Ishikawa (cell line): ENCODE data around the gene SLC46A1.

Source experiments
- CEBPB ChIP-seq: IDR thresholded peaks from 2 replicates; pipeline ENCODE4 v1.6.1; 2012
- CREB1 ChIP-seq: IDR thresholded peaks from 2 replicates; pipeline ENCODE4 v1.6.1; 2012; ENCODE audit warnings: low read depth
- EGR1 ChIP-seq: IDR thresholded peaks from 2 replicates; pipeline ENCODE4 v1.6.1; 2012
- EP300 ChIP-seq: IDR thresholded peaks from 2 replicates; pipeline ENCODE4 v1.6.1; 2012; ENCODE audit warnings: borderline replicate concordance
- FOXM1 ChIP-seq: IDR thresholded peaks from 2 replicates; pipeline ENCODE4 v1.6.1; 2012; ENCODE audit warnings: low read depth, borderline replicate concordance
- NFIC ChIP-seq: IDR thresholded peaks from 2 replicates; pipeline ENCODE4 v1.6.1; 2012
- RAD21 ChIP-seq: IDR thresholded peaks from 2 replicates; pipeline ENCODE4 v1.6.1; 2012; ENCODE audit warnings: low read depth
- TAF1 ChIP-seq: IDR thresholded peaks from 2 replicates; pipeline ENCODE4 v1.6.1; 2012; ENCODE audit warnings: low read depth, mild to moderate bottlenecking
- TCF12 ChIP-seq: IDR thresholded peaks from 2 replicates; pipeline ENCODE4 v1.6.1; 2012; ENCODE audit warnings: low read depth
- TEAD4 ChIP-seq: IDR thresholded peaks from 2 replicates; pipeline ENCODE4 v1.6.1; 2012
- YY1 ChIP-seq: IDR thresholded peaks from 2 replicates; pipeline ENCODE4 v1.6.1; 2012; ENCODE audit warnings: low read depth
- ZBTB7A ChIP-seq: IDR thresholded peaks from 2 replicates; pipeline ENCODE4 v1.6.1; 2012; ENCODE audit warnings: low read depth
- TF ChIP-seq, protein P1 (sequence below): IDR thresholded peaks from 2 replicates; pipeline ENCODE4 v1.6.1; 2012; ENCODE audit warnings: low read depth, mild to moderate bottlenecking
- TF ChIP-seq, protein P2 (sequence below): IDR thresholded peaks from 2 replicates; pipeline ENCODE4 v1.6.1; 2012
- TF ChIP-seq, protein P3 (sequence below): IDR thresholded peaks from 2 replicates; pipeline ENCODE4 v1.6.1; 2012

The SLC46A1 gene

DNA sequence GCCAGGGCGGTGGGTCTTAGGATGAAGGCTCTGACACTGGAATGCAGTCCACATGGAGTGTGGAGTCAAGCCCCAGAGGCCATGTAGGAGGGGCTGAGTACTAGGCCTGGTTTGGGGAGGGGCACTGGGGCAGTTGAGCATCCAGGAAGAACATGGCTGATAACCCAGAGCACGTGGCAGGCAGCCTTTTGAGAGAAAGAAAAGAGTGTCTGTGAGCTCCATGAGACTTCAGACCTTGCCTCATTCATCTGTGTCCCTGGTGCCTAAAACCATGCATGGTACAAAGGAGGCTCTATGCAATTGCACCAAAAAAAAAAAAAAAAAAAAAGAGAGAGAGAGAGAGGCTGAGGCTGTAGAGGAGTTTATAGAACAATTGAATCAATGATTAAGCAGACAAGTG is 14.6 kb downstream of the SLC46A1 start:
- TF ChIP-seq, protein P1, sequence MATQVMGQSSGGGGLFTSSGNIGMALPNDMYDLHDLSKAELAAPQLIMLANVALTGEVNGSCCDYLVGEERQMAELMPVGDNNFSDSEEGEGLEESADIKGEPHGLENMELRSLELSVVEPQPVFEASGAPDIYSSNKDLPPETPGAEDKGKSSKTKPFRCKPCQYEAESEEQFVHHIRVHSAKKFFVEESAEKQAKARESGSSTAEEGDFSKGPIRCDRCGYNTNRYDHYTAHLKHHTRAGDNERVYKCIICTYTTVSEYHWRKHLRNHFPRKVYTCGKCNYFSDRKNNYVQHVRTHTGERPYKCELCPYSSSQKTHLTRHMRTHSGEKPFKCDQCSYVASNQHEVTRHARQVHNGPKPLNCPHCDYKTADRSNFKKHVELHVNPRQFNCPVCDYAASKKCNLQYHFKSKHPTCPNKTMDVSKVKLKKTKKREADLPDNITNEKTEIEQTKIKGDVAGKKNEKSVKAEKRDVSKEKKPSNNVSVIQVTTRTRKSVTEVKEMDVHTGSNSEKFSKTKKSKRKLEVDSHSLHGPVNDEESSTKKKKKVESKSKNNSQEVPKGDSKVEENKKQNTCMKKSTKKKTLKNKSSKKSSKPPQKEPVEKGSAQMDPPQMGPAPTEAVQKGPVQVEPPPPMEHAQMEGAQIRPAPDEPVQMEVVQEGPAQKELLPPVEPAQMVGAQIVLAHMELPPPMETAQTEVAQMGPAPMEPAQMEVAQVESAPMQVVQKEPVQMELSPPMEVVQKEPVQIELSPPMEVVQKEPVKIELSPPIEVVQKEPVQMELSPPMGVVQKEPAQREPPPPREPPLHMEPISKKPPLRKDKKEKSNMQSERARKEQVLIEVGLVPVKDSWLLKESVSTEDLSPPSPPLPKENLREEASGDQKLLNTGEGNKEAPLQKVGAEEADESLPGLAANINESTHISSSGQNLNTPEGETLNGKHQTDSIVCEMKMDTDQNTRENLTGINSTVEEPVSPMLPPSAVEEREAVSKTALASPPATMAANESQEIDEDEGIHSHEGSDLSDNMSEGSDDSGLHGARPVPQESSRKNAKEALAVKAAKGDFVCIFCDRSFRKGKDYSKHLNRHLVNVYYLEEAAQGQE: no peak
- TF ChIP-seq YY1: no peak
- TF ChIP-seq RAD21: no peak
- TF ChIP-seq TAF1: no peak
- TF ChIP-seq EP300: no peak
- no peak for TF ChIP-seq NFIC
- TF ChIP-seq CREB1: no peak

DNA sequence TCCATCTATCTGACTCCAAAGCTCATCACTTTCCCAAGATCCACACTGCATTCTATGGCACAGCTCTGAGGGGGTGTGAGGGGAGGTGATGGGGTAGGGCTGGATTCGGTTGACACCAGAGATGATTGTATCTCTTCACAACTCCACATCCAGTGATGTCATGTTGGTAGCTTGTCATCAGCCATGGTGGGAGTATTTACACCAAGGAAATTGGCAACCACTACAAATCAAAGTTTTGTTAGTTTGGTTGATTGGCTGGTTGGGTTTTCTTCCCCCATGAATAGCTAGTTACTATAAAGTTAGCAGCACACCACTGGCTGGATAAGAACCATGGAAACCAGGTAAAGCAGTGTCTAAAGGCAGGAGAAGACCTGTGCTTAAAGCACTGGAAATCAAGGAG is 15.0 kb downstream of the SLC46A1 start:
- TF ChIP-seq TCF12: no peak
- TF ChIP-seq EGR1: no peak
- no peak for TF ChIP-seq YY1
- no peak for TF ChIP-seq NFIC
- TF ChIP-seq, protein P1: no peak
- TF ChIP-seq, protein P2, sequence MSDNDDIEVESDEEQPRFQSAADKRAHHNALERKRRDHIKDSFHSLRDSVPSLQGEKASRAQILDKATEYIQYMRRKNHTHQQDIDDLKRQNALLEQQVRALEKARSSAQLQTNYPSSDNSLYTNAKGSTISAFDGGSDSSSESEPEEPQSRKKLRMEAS: no peak
- TF ChIP-seq ZBTB7A: no peak
- TF ChIP-seq CREB1: no peak
- no peak for TF ChIP-seq TAF1

DNA sequence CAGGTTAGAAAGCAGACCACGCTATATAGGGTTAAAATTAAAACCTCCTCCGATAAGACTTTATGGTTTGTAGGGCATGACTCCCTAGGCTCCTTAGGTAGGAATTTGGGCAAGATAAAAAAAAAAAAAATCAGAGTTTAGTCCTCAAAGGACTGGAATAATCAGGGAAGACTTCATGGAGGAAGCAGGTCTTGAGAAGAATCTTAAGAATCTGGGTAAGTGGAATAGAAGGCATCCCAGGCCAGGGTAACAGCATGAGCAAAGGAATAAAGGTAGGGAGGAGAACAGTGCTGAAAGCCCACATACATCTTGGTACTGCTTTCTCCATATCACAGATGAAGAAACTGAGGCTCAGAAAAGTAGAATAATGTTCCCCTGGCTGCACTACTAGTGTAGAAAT is 15.4 kb downstream of the SLC46A1 start:
- TF ChIP-seq, protein P3, sequence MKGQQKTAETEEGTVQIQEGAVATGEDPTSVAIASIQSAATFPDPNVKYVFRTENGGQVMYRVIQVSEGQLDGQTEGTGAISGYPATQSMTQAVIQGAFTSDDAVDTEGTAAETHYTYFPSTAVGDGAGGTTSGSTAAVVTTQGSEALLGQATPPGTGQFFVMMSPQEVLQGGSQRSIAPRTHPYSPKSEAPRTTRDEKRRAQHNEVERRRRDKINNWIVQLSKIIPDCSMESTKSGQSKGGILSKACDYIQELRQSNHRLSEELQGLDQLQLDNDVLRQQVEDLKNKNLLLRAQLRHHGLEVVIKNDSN: no peak
- TF ChIP-seq CEBPB: no peak
- TF ChIP-seq YY1: no peak
- no peak for TF ChIP-seq FOXM1
- TF ChIP-seq ZBTB7A: no peak
- TF ChIP-seq NFIC: no peak
- TF ChIP-seq CREB1: no peak
- no peak for TF ChIP-seq TAF1
- TF ChIP-seq, protein P2: no peak
- no peak for TF ChIP-seq TEAD4
- TF ChIP-seq, protein P1: no peak
- no peak for TF ChIP-seq RAD21
- no peak for TF ChIP-seq TCF12
- TF ChIP-seq EGR1: no peak
- no peak for TF ChIP-seq EP300

DNA sequence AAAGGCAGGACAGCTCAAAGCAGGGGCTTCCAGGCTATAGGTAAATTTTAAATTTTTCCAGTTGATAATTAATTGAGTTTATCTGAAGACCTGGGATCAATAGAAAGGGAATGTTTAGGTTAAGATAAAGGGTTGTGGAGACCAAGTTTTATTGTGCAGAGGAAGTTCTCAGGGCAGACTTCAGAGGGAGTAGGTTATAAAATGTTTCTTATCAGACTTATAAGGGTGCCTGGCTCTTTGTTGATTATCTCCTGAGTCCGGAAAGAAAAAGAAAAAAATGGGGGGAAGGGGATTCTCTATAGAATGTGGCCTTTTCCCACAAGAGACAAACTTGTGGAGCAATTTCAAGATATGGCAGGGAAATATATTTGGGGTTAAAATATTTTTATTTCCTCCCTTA is 15.9 kb downstream of the SLC46A1 start:
- TF ChIP-seq CREB1: no peak
- TF ChIP-seq FOXM1: no peak
- TF ChIP-seq NFIC: no peak
- TF ChIP-seq CEBPB: no peak
- no peak for TF ChIP-seq RAD21
- TF ChIP-seq, protein P1: no peak
- TF ChIP-seq TEAD4: no peak
- TF ChIP-seq, protein P2: no peak
- no peak for TF ChIP-seq TCF12
- no peak for TF ChIP-seq YY1
- no peak for TF ChIP-seq EGR1
- no peak for TF ChIP-seq ZBTB7A
- TF ChIP-seq, protein P3: no peak
- no peak for TF ChIP-seq TAF1
